ENCODE results near the gene AUP1.
A peak's percentile ranks its signal among the peaks of the same experiment; 100 is the strongest.
"Not testable (repeated sequence)": the region's sequence is repeated elsewhere in the genome, so short reads cannot be mapped to it uniquely, and the experiment has no call there.

Gene AUP1

DNA sequence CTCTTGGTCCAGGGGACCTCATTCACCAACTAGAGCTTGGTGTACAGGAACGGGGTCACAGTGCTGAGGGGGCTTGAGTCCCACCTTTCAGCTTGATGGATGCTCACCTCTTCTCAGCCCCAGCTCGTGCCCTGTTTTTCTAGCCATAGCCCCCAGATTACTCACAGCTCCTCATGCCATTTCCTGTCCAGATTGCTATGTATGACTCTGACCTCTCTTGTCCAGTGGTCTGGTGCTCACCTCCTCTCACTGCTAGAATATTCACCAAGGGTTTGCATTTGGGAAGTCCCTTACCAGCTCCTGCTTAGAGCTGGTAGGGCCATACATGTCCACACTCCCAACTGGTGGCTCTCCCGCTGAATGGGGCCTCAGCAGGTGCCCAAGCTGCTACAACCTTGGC, 36.0 kb downstream of the AUP1 start:
- Histone ChIP-seq H3K27ac (ENCODE audit: low read depth, low read length, severe bottlenecking) (no peak overlapping the region), H3K4me1 (ENCODE audit: control insufficient read depth, insufficient read depth, low read length, poor library complexity, severe bottlenecking) (peaks cover 6% of the 10 kb centered on the region), H3K4me3 (ENCODE audit: extremely low read depth, insufficient read depth, low read length, poor library complexity, severe bottlenecking) (no peak overlapping the region), H3K36me3 (ENCODE audit: control insufficient read depth, insufficient read depth, low read length) (peaks cover 47% of the 10 kb centered on the region), H3K9me3 (ENCODE audit: control insufficient read depth, low read length) (no peaks in the 10 kb centered on the region)
- 92 to 98% methylated on average over 3 of the region's 3 CpGs for WGBS, 2 experiments (ENCODE audit: insufficient coverage in 2 of 2)

DNA sequence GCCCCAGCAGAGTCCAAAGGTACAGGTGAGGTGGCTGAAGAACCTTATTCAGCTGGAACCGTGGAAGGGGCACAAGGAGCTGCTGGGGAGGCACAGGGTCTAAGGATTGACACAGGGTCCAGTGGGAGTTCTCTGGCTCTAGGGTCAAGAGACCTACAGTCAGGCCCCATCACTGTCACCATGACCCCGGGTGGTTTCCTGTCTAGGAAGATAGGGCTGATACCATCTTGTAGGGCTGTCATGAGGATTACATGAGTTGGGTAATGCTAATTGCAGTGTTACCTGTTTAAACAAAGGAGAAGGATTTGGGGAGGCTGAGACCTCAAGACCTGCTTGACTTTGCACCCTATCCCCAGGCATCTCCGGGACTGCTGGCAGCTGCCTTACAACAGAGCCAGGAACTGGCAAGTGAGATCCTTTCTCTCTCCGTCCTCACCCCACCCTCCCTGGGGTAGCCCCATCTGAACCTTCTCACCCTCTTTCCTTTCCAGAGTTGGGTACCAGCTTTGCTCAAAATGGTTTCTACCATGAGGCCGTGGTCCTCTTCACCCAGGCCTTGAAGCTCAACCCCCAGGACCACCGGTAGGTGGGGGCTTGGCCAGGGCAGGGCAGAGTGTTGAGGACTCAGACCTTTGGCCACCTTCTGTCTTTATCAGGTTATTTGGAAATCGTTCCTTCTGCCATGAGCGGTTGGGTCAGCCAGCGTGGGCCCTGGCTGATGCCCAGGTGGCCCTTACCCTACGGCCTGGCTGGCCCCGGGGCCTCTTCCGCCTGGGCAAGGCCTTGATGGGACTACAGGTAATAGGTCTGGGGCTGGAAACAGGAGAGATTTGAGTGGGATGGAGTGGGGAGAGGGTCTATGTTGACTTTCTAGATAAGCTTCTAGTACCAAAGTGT, 37.6 kb downstream of the AUP1 start:
- Histone ChIP-seq H3K36me3 (ENCODE audit: control insufficient read depth, insufficient read depth, low read length) (peaks cover 59% of the 10 kb centered on the region), H3K4me1 (ENCODE audit: control insufficient read depth, insufficient read depth, low read length, poor library complexity, severe bottlenecking) (no peaks in the 10 kb centered on the region), H3K27ac (ENCODE audit: low read depth, low read length, severe bottlenecking) (no peak overlapping the region), H3K4me3 (ENCODE audit: extremely low read depth, insufficient read depth, low read length, poor library complexity, severe bottlenecking) (no peak overlapping the region), H3K9me3 (ENCODE audit: control insufficient read depth, low read length) (no peaks in the 10 kb centered on the region)
- 97 to 99% methylated on average over 8 to 10 of the region's 12 CpGs for WGBS, 2 experiments (ENCODE audit: insufficient coverage in 2 of 2)

DNA sequence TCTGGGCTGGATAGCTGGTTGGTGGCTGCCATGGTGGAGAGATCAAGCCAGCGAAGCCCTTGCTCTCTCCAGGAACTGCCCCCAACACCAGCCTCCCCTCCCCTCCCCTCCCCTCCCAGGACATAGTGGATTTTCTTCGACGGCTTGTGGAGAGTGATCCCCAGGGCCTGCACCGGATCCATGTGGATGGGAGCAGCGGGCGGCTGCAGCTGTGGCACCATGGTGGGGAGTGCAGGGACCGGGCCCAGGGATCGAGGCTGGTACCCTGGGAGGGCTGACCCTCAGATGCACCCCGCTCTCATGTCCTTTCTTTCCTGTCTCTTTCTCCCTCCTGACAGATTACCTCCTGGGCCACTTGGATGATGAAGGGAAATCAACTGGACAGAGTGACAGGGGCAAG, 39.6 kb downstream of the AUP1 start:
- Histone ChIP-seq H3K36me3 (ENCODE audit: control insufficient read depth, insufficient read depth, low read length) (peaks cover 67% of the 10 kb centered on the region), H3K27ac (ENCODE audit: low read depth, low read length, severe bottlenecking) (no peak overlapping the region), H3K9me3 (ENCODE audit: control insufficient read depth, low read length) (no peaks in the 10 kb centered on the region), H3K4me1 (ENCODE audit: control insufficient read depth, insufficient read depth, low read length, poor library complexity, severe bottlenecking) (no peaks in the 10 kb centered on the region), H3K4me3 (ENCODE audit: extremely low read depth, insufficient read depth, low read length, poor library complexity, severe bottlenecking) (no peak overlapping the region)
- 97 to 100% methylated on average over 6 of the region's 9 CpGs for WGBS, 2 experiments (ENCODE audit: insufficient coverage in 2 of 2)

DNA sequence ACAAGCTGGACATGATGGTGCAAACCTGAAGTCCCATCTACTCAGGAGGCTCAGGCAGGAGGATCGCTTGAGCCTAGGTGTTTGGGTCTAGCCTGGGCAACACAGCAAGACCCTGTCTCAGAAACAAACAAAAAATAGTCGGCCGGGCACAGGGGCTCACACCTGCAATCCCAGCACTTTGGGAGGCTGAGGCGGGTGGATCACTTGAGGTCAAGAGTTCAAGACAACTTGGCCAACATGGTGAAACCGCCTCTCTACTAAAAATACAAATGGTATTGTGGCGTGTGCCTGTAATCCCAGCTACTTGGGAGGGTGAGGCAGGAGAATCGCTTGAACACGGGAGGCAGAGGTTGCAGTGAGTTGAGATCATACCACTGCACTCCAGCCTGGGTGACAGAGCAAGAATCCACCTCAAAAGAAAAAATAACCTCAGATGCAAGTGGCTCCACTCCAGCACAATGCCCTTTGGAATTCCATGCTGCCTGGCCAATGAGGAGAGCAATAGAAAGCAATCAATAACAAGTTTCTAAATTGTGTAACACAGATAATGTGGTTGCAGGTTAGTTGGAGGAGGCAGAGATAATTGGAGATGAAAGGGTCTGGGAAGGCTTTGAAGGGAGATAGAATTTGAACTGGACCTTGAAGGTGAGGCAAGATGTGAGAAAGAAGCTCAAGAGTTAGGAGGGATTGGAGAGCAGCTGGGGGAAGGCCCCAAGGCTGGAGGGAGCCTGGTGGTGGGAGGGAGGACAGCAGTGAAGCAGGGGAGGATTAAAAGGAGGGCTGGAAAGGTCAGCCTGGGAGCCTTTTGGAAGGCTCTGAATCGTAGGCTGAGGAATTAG, 40.6 kb downstream of the AUP1 start:
- peaks cover 59% of the 10 kb centered on the region for H3K36me3 ChIP-seq (ENCODE audit: control insufficient read depth, insufficient read depth, low read length)
- WGBS, 2 experiments (ENCODE audit: insufficient coverage in 2 of 2): 83 to 92% methylated on average over 5 to 7 of the region's 9 CpGs
- no peaks in the 10 kb centered on the region for H3K9me3 ChIP-seq (ENCODE audit: control insufficient read depth, low read length)
- H3K4me3 ChIP-seq (ENCODE audit: extremely low read depth, insufficient read depth, low read length, poor library complexity, severe bottlenecking): no peak overlapping the region
- no peak overlapping the region for H3K27ac ChIP-seq (ENCODE audit: low read depth, low read length, severe bottlenecking)
- H3K4me1 ChIP-seq (ENCODE audit: control insufficient read depth, insufficient read depth, low read length, poor library complexity, severe bottlenecking): no peaks in the 10 kb centered on the region

DNA sequence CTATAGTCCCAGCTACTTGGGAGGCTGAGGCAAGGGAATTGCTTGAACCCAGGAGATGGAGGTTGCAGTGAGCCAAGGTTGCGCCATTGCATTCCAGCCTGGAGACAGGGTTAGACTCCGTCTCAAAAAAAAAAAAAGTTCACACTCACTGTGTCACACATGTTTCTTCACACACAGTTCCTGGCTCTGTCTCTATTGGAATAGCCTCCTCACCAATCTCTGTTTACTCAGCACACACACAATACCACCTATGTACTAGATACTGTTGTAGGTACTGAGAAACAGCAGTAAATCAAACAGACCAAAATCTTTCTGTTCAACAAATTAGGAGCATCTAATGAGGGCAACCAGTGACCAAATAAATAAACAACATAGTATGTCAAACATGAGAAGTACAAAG, 43.4 kb downstream of the AUP1 start:
- 100% methylated on average over 2 of the region's 2 CpGs for WGBS, 2 experiments (ENCODE audit: insufficient coverage in 2 of 2)
- Histone ChIP-seq H3K4me1 (ENCODE audit: control insufficient read depth, insufficient read depth, low read length, poor library complexity, severe bottlenecking) (peaks cover 3% of the 10 kb centered on the region), H3K36me3 (ENCODE audit: control insufficient read depth, insufficient read depth, low read length) (peaks cover 42% of the 10 kb centered on the region), H3K27ac (ENCODE audit: low read depth, low read length, severe bottlenecking) (no peak overlapping the region), H3K4me3 (ENCODE audit: extremely low read depth, insufficient read depth, low read length, poor library complexity, severe bottlenecking) (no peak overlapping the region), H3K9me3 (ENCODE audit: control insufficient read depth, low read length) (no peaks in the 10 kb centered on the region)

DNA sequence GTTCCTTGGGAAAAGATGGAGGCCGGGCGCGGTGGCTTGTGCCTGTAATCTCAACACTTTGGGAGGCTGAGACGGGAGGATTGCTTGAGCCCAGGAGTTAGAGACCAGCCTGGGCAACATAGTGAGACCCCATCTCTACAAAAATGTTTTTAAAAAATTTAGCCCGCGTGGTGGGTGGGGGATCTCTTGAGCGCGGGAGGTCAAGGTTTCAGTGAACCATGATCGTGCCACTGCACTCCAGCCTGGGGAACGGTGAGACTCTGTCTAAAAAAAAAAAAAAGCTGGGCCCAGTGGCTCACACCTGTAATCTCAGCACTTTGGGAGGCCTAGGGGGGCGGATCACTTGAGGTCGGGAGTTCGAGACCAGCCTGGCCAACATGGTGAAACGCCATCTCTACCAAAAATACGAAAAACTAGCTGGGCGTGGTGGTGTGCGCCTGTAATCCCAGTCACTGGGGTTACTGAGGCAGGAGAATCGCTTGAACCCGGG, 45.8 kb downstream of the AUP1 start:
- H3K36me3 ChIP-seq (ENCODE audit: control insufficient read depth, insufficient read depth, low read length): peaks cover 45% of the 10 kb centered on the region
- not testable (repeated sequence) for H3K27ac ChIP-seq (ENCODE audit: low read depth, low read length, severe bottlenecking); H3K9me3 ChIP-seq (ENCODE audit: control insufficient read depth, low read length); H3K4me1 ChIP-seq (ENCODE audit: control insufficient read depth, insufficient read depth, low read length, poor library complexity, severe bottlenecking)
- H3K4me3 ChIP-seq (ENCODE audit: extremely low read depth, insufficient read depth, low read length, poor library complexity, severe bottlenecking): peak overlapping the region; percentile 79
- 90 to 91% methylated on average over 13 to 15 of the region's 19 CpGs for WGBS, 2 experiments (ENCODE audit: insufficient coverage in 2 of 2)

DNA sequence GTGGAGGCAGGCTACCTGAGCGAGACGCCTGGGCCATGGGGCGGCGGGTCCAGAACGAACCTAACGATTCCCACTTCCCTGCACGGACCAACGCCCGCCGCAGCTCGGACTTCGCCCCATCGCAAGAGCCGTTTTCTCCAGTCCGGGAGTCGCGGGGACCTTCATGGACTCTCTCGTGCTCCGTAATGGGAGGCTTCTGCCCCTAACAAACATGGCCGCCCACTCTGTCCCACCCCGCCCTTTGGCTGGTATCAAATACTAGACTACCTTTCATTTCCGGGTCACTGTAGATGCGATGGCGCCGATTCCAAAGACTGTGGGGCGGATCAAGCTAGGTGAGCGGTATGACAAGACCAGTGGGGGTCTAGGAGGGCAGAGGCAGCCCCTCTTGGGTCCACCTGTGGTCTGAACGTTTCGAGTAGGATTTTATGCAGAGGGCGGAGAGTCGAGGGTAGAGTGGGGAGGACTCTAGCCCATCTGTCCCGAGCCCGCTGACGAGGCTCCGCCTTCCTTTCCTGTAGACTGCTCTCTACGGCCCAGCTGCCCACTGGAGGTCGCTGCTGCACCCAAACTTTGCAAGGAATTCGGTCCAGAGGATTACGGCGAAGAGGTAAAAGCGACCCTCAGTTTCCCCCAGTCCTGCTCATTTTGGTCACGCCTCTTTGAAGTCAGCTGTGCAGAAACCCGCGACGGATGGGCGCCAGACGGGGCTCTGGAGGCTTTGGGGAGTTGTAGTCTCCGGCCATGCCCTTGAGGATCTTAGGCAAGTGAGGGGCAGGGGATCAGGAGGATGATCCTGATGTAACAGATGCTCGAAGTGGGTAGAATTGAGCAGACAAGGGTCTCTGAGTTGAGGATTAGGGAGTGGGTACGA, 46.5 kb downstream of the AUP1 start, which contains the start of the genes CCDC142 and TTC31:
CCDC142 (minus strand) TSS at position 198 of the 874 bp plus-strand sequence; CDS start at position 37, 161 bp downstream.
TTC31 (plus strand) TSS at position 281 of the 874 bp plus-strand sequence; CDS start at position 296, 15 bp downstream.
- 1 to 2% methylated on average over 40 to 42 of the region's 50 CpGs for WGBS, 2 experiments (ENCODE audit: insufficient coverage in 2 of 2)
- peak within 1 kb of the TSS; percentile 81 for H3K27ac ChIP-seq (ENCODE audit: low read depth, low read length, severe bottlenecking)
- H3K4me3 ChIP-seq (ENCODE audit: extremely low read depth, insufficient read depth, low read length, poor library complexity, severe bottlenecking): peak within 1 kb of the TSS; percentile 79
- peaks cover 4% of the 10 kb centered on the region for H3K4me1 ChIP-seq (ENCODE audit: control insufficient read depth, insufficient read depth, low read length, poor library complexity, severe bottlenecking)
- H3K36me3 ChIP-seq (ENCODE audit: control insufficient read depth, insufficient read depth, low read length): peaks cover 45% of the 10 kb centered on the region
- H3K9me3 ChIP-seq (ENCODE audit: control insufficient read depth, low read length): no peaks in the 10 kb centered on the region

DNA sequence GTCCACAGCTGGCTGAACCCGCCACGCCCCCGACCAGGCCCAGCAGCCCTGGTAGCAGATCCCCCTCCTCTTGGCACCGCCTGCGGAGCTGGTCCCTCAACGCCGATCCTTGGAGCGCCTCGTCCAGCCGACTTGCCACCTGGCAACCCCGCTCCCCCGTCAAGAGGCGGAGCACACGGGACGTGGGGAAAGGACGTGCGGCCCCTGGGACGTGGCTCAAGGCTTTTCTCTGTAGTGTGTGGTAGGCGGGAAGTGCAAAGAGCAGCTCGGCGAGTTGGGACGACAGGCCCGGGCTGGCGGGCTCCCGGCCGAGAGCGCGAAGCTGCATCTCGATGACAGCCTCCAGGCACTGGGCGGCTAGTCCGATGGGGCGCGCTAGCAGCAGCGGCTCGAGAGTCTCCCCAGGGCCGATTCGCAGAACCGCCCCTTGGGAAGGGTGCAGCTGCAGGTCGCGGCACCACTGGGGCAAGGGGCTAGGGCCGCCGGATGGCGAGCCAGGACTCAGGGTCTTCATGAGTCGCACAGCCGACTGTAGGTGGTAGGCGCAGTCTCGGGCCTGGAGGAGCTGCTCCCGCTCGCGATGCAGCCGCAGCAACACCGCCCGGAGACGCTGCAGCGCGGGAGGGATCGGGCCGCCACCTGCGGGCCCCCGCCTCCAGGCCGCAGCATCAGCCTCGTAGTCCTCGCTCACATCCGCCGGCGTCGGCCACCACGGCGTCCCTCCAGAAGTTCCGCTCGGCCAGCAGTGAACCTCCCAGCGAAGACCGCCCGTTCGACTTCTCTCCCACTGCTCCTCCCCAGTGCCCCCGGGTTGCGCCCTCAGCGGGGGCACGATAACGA, 47.3 kb downstream of the AUP1 start:
- Histone ChIP-seq H3K9me3 (ENCODE audit: control insufficient read depth, low read length) (no peaks in the 10 kb centered on the region), H3K4me1 (ENCODE audit: control insufficient read depth, insufficient read depth, low read length, poor library complexity, severe bottlenecking) (peaks cover 4% of the 10 kb centered on the region), H3K27ac (ENCODE audit: low read depth, low read length, severe bottlenecking) (peak overlapping the region; percentile 81), H3K4me3 (ENCODE audit: extremely low read depth, insufficient read depth, low read length, poor library complexity, severe bottlenecking) (peak overlapping the region; percentile 79), H3K36me3 (ENCODE audit: control insufficient read depth, insufficient read depth, low read length) (peaks cover 48% of the 10 kb centered on the region)
- WGBS, 2 experiments (ENCODE audit: insufficient coverage in 2 of 2): 1 to 2% methylated on average over 64 to 76 of the region's 80 CpGs

DNA sequence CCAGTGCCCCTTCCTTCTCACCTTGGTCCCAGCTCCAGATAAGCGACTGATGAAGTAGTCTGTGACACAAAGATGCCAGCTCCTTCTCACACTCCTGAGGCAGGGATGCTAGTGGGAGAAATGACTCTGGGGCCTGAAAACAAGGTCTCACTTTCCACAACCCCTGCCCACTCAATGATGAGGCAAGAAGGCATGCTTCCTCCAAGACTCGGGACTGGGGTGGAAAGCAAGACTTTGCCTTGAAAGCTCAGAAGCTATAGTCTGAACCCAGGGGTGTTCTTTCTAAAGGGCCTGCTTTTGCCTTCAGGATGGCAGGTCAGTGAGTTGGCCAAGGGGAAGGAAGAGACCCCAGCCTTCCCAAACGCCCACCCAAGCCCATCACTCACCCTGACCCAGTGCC, 48.1 kb downstream of the AUP1 start:
- Histone ChIP-seq H3K4me3 (ENCODE audit: extremely low read depth, insufficient read depth, low read length, poor library complexity, severe bottlenecking) (peak overlapping the region; percentile 79), H3K9me3 (ENCODE audit: control insufficient read depth, low read length) (no peaks in the 10 kb centered on the region), H3K27ac (ENCODE audit: low read depth, low read length, severe bottlenecking) (no peak overlapping the region), H3K4me1 (ENCODE audit: control insufficient read depth, insufficient read depth, low read length, poor library complexity, severe bottlenecking) (peaks cover 4% of the 10 kb centered on the region), H3K36me3 (ENCODE audit: control insufficient read depth, insufficient read depth, low read length) (peaks cover 50% of the 10 kb centered on the region)
- WGBS, 2 experiments (ENCODE audit: insufficient coverage in 2 of 2): 88 to 100% methylated on average over 1 to 2 of the region's 3 CpGs
